Heart left ventricle (tissue), 16 donors: ENCODE results near the gene CETN1. TPM values are rescaled to one million over a fixed set of nuclear protein-coding genes. Genes with fewer than 3 reads are reported as not detected.
A peak's percentile ranks its signal among the peaks of the same experiment; 100 is the strongest.

ENCODE experiments used
- ATAC-seq, 4 donors: fragments of 200-7000 bp; cut with Tn5 transposase; one replicate each; pipeline ENCODE4 v1.9.1; 2020 to 2022; ENCODE audit warnings: moderate library complexity in 4 of 4, mild to moderate bottlenecking in 3 of 4, moderate number of reproducible peaks in 1 of 4
- DNase-seq, 5 donors: peaks; one replicate each; pipeline ENCODE4 v3.0.0-alpha.2; 2020
- H3K27ac ChIP-seq, 12 donors: fragments of 200-600 bp; sonication (generic) in 4 of 12; one replicate each; pipeline versions ENCODE4 v1.5.0 to v1.8.0; 2016 to 2022; ENCODE audit warnings: mild to moderate bottlenecking in 2 of 12
- H3K27me3 ChIP-seq, 9 donors: fragments of 200-600 bp; sonication (generic) in 2 of 9; one replicate each; pipeline versions ENCODE4 v1.5.1 to v1.8.0; 2016 to 2022; ENCODE audit warnings: mild to moderate bottlenecking in 3 of 9
- H3K36me3 ChIP-seq, 9 donors: fragments of 200-600 bp; sonication (generic) in 2 of 9; one replicate each; pipeline versions ENCODE4 v1.5.0 to v1.8.0; 2018 to 2022; ENCODE audit warnings: mild to moderate bottlenecking in 2 of 9
- H3K4me1 ChIP-seq, 12 donors: fragments of 200-600 bp; sonication (generic) in 4 of 12; one replicate each; pipeline versions ENCODE4 v1.5.0 to v1.8.0; 2016 to 2022; ENCODE audit warnings: mild to moderate bottlenecking in 3 of 12
- H3K4me3 ChIP-seq, 12 donors: fragments of 200-600 bp; sonication (generic) in 4 of 12; one replicate each; pipeline versions ENCODE4 v1.5.0 to v1.8.0; 2017 to 2022; ENCODE audit warnings: mild to moderate bottlenecking in 9 of 12, moderate library complexity in 4 of 12
- H3K9me3 ChIP-seq, 12 donors: fragments of 200-600 bp; sonication (generic) in 4 of 12; one replicate each; pipeline versions ENCODE4 v1.5.0 to v1.8.0; 2016 to 2022; ENCODE audit warnings: mild to moderate bottlenecking in 1 of 12
- CTCF ChIP-seq, 12 donors: fragments of 200-600 bp; sonication (generic) in 4 of 12; IDR thresholded peaks; one replicate each; pipeline versions ENCODE4 v1.5.0 to v1.8.0; 2018 to 2022; ENCODE audit warnings: antibody characterized with exemption in 12 of 12, mild to moderate bottlenecking in 5 of 12
- POLR2A ChIP-seq, 2 donors: fragments of 450-650 bp; IDR thresholded peaks; one replicate each; pipeline ENCODE4 v1.6.1; 2017; ENCODE audit warnings: antibody characterized with exemption in 2 of 2, mild to moderate bottlenecking in 2 of 2, moderate library complexity in 2 of 2
- WGBS, 4 donors: extraction: QIAGEN DNeasy Blood & Tissue Kit in 2 of 4; methylation state at CpG; one replicate each; pipeline versions ENCODE4 v1.1.5 to v1.1.7; 2013 to 2018; 5-methylcytosine and 5-hydroxymethylcytosine counted together
- intact Hi-C, 10 donors: fragments of 100-400 bp; cut with DNase I; formaldehyde crosslinking; loops; one replicate each; pipeline versions ENCODE4 v1.11.1 to v1.14.2; 2022
- polyA plus RNA-seq, 2 donors: library from polyadenylated mRNA; stranded (reverse); fragments of 200-250 nt; gene quantifications; one replicate each; pipeline ENCODE4 v1.2.3, GENCODE V29; 2013
- total RNA-seq, 9 donors: library from RNA; depleted of rRNA in 2 of 9; stranded (reverse); fragments of >200 nt in 2 of 9; fragmentation: NEBNext Ultra II Directional in 3 of 9; extraction: Animal tissue kit (Norgen Biotek cat#: 25700) in 3 of 9; gene quantifications; one replicate each; pipeline versions ENCODE4 v1.1.0 to v1.2.4, GENCODE V29; 2016 to 2023
- donor health status: ischemic (EF 13 %, LVEDD 7.1; RV severe dilation, severe dysfunction).
- donor health status: healthy with polysubstance abuse.
- donor health status: DM: no; HTN: yes; CAD: no.
- donor health status: DM: no; HTN: no; CAD: no.
- donor health status: ischemic (EF 25% LVEDD 6.9; RV normal size, moderate dysfunction).
- donor health status: ischemic (EF 25% LVEDD 5.7; RV mildly dilated, moderate dysfunction).
- donor health status: healthy.
- donor health status: DM: yes; HTN: yes; CAD: no.
- donor health status: ischemic (EF 35%, LVEDD 5.7; RV mildly dilated, moderate dysfunction).
- donor health status: nonischemic (EF 11% LVEDD 7.7; RV severe dilation, severe dysfunction).
- donor health status: DM: yes; HTN: yes; CAD: no.
- donor health status: PGD.
- donor health status: ischemic (EF 29% LVEDD 5.4; RV normal size, mild dysfunction).
- donor health status: nonischemic (EF 23%, LVEDD 6.1; RV moderate dilation, normal function).

CETN1 gene
- total and polyA plus RNA-seq, 11 donors: not detected

GRCh38 chr18:622289-622688 is 42.1 kb downstream of the CETN1 start:
- ATAC-seq (no peak), DNase-seq (no peak)
- Histone ChIP-seq H3K27ac (no peak overlapping the region), H3K4me1 (no peaks in the 10 kb centered on the region), H3K4me3 (no peak overlapping the region), H3K9me3 (no peaks in the 10 kb centered on the region), H3K27me3 (peaks cover 0 to 8% (median 0%) of the 10 kb centered on the region in 9 donors), H3K36me3 (no peaks in the 10 kb centered on the region)
- 55 to 60% (median 57%) methylated on average over 6 of the region's 6 CpGs for WGBS, 4 donors
- intact Hi-C loops: loop anchor here in 7 of 10 donors (2.0 to 10.0 kb wide), 7 partner anchors 83 to 217 kb away; partner anchors contain the start of gene ENOSF1 (in 1 of the 7)
- no peak for TF ChIP-seq CTCF (IDR thresholded peaks at IDR 0.05)
- TF ChIP-seq POLR2A (IDR thresholded peaks at IDR 0.05): no peak

- Histone ChIP-seq H3K9me3 (no peaks in the 10 kb centered on the region), H3K36me3 (no peaks in the 10 kb centered on the region), H3K27me3 (peaks cover 0 to 8% (median 0%) of the 10 kb centered on the region in 9 donors), H3K27ac (no peak overlapping the region), H3K4me3 (no peak overlapping the region), H3K4me1 (no peaks in the 10 kb centered on the region)
- WGBS, 4 donors: 61 to 67% (median 62%) methylated on average over 11 of the region's 11 CpGs
- DNase-seq: peak; percentile 40 to 69 (median 64)
- TF ChIP-seq POLR2A (IDR thresholded peaks at IDR 0.05): no peak
- TF ChIP-seq CTCF (IDR thresholded peaks at IDR 0.05): peak; percentile 59 to 81 (median 74)
- intact Hi-C loops: loop anchor here in 8 of 10 donors (1.0 to 10.0 kb wide), 8 partner anchors 81 to 215 kb away; partner anchors contain the start of gene ENOSF1 (in 1 of the 8)
- peak in 3 of 4 donors; percentile 69 to 80 (median 70) for ATAC-seq
These were observed 43.8 kb downstream of the CETN1 start for GRCh38 chr18:623761-624620.

- H3K27me3 ChIP-seq: peaks cover 0 to 6% (median 0%) of the 10 kb centered on the region in 9 donors
- H3K36me3 ChIP-seq: no peaks in the 10 kb centered on the region
- no peak overlapping the region for H3K4me3 ChIP-seq
- no peaks in the 10 kb centered on the region for H3K4me1 ChIP-seq
- WGBS, 4 donors: 60 to 72% (median 64%) methylated on average over 2 of the region's 2 CpGs
- H3K27ac ChIP-seq: no peak overlapping the region
- intact Hi-C loops: loop anchor here in 3 of 10 donors (5.0 to 10.0 kb wide), 3 partner anchors 78 to 205 kb away; partner anchors contain the start of gene ENOSF1 (in 1 of the 3)
- no peak for TF ChIP-seq POLR2A (IDR thresholded peaks at IDR 0.05)
- ATAC-seq: no peak
- H3K9me3 ChIP-seq: no peaks in the 10 kb centered on the region
- no peak for DNase-seq
These were observed 47.1 kb downstream of the CETN1 start for GRCh38 chr18:627231-627630.

GRCh38 chr18:629269-630150 is 49.3 kb downstream of the CETN1 start:
- ATAC-seq (no peak), DNase-seq (no peak)
- Histone ChIP-seq H3K36me3 (no peaks in the 10 kb centered on the region), H3K4me3 (no peak overlapping the region), H3K27me3 (peaks cover 0 to 4% (median 0%) of the 10 kb centered on the region in 9 donors), H3K4me1 (no peaks in the 10 kb centered on the region), H3K9me3 (no peaks in the 10 kb centered on the region), H3K27ac (no peak overlapping the region)
- WGBS, 4 donors: 77 to 86% (median 85%) methylated on average over 6 of the region's 6 CpGs
- TF ChIP-seq CTCF (IDR thresholded peaks at IDR 0.05) (no peak), POLR2A (IDR thresholded peaks at IDR 0.05) (no peak)
- intact Hi-C loops: loop anchor here in 3 of 10 donors (5.0 to 10.0 kb wide), 3 partner anchors 75 to 203 kb away; partner anchors contain the start of gene ENOSF1 (in 1 of the 3)
